Skeletal muscle satellite cell (primary cell): ENCODE results near the gene FNDC8.
"Not testable (repeated sequence)": the region's sequence is repeated elsewhere in the genome, so short reads cannot be mapped to it uniquely, and the experiment has no call there.

Source experiments
- H3K27me3 ChIP-seq: 2 replicates; pipeline ENCODE4 v1.7.0; 2013; ENCODE audit warnings: low read length; ENCODE audit not compliant: control insufficient read depth, insufficient read depth
- H3K36me3 ChIP-seq: 2 replicates; pipeline ENCODE4 v1.7.0; 2013; ENCODE audit warnings: mild to moderate bottlenecking, control low read depth, low read length; ENCODE audit not compliant: insufficient read depth
- H3K4me1 ChIP-seq: 2 replicates; pipeline ENCODE4 v1.7.0; 2013; ENCODE audit warnings: low read length; ENCODE audit not compliant: control insufficient read depth, insufficient read depth
- H3K4me2 ChIP-seq: 2 replicates; pipeline ENCODE4 v1.7.0; 2013; ENCODE audit warnings: mild to moderate bottlenecking, low read length
- H3K4me3 ChIP-seq: 2 replicates; pipeline ENCODE4 v1.7.0; 2013; ENCODE audit warnings: low read length
- H3K9ac ChIP-seq: 2 replicates; pipeline ENCODE4 v1.7.0; 2013; ENCODE audit warnings: mild to moderate bottlenecking, low read depth, low read length, moderate library complexity
- H3K9me3 ChIP-seq: replicated peaks from 2 replicates; pipeline ENCODE4 v1.7.0; 2013; ENCODE audit warnings: mild to moderate bottlenecking, control low read depth, low read length

The FNDC8 gene

GRCh38 chr17:35099908-35100307 is 21.5 kb upstream of the FNDC8 start:
- peaks cover 4% of the 10 kb centered on the region for H3K4me1 ChIP-seq
- H3K4me3 ChIP-seq, result no peak overlapping the region
- H3K4me2 ChIP-seq, result no peak overlapping the region
- no peak overlapping the region for H3K9ac ChIP-seq
- H3K36me3 ChIP-seq, result peaks cover 40% of the 10 kb centered on the region
- no peaks in the 10 kb centered on the region for H3K27me3 ChIP-seq
- no peaks in the 10 kb centered on the region for H3K9me3 ChIP-seq

- Histone ChIP-seq H3K9ac (no peak overlapping the region), H3K9me3 (no peaks in the 10 kb centered on the region), H3K4me3 (no peak overlapping the region), H3K4me1 (no peaks in the 10 kb centered on the region), H3K4me2 (no peak overlapping the region), H3K36me3 (peaks cover 47% of the 10 kb centered on the region), H3K27me3 (no peaks in the 10 kb centered on the region)
Measured at GRCh38 chr17:35101036-35101435, 20.4 kb upstream of the FNDC8 start.

- no peaks in the 10 kb centered on the region for H3K27me3 ChIP-seq
- no peak overlapping the region for H3K4me2 ChIP-seq
- H3K4me3 ChIP-seq, result no peak overlapping the region
- no peaks in the 10 kb centered on the region for H3K9me3 ChIP-seq
- no peak overlapping the region for H3K9ac ChIP-seq
- H3K36me3 ChIP-seq, result peaks cover 54% of the 10 kb centered on the region
- no peaks in the 10 kb centered on the region for H3K4me1 ChIP-seq
Measured at GRCh38 chr17:35101725-35102124, 19.7 kb upstream of the FNDC8 start.

DNA sequence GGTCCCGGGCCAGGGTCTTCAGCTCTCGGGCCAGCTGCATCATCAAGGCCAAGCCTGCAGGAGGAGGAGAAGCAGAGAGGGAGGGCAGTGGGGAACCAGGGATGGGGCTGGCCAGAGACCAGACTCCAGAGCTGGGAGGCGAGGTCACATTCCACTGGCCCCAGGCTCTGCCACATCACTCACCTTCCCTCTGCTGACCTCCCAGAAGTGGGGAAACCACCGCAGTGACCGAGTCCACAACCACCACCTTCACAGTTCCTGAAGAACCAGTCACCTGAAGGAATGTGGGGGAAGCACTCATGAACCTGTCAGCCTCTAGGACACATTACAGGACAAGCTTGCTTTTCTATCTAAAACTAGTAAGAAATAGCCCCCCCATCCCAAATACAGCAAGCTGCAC is 18.1 kb upstream of the FNDC8 start:
- no peak overlapping the region for H3K4me3 ChIP-seq
- H3K36me3 ChIP-seq, result peaks cover 54% of the 10 kb centered on the region
- no peak overlapping the region for H3K4me2 ChIP-seq
- H3K27me3 ChIP-seq, result no peaks in the 10 kb centered on the region
- no peaks in the 10 kb centered on the region for H3K4me1 ChIP-seq
- H3K9me3 ChIP-seq, result no peaks in the 10 kb centered on the region
- H3K9ac ChIP-seq, result no peak overlapping the region

DNA sequence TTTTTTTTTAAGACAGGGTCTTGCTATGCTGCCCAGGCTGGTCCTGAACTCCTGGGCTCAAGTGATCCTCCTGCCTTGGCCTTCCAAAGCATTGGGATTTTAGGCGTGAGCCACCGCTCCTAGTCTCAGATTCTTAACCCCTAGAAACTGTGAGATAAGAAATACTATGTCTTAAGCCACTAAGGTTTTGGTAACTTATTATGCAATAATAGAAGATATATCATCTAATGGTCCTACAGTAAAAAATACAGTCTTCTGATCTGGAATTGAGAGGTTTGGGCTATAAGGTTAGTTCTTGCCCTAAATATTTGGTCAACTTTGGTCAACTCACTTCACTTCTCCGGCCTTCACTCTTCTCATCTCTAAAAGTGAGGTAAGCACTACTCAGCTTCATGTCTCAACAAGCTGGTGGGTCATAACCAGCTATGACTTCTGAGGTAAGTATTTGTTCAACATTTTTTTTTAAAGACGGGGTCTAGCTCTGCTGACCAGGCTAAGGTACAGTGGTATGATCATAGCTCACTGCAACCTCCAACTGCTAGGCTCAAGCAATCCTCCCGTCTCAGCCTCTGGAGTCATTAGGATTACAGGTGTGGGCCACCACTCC is 16.5 kb upstream of the FNDC8 start:
- Histone ChIP-seq H3K9me3 (no peaks in the 10 kb centered on the region), H3K4me1 (no peaks in the 10 kb centered on the region), H3K4me2 (no peak overlapping the region), H3K27me3 (no peaks in the 10 kb centered on the region), H3K36me3 (peaks cover 41% of the 10 kb centered on the region), H3K9ac (no peak overlapping the region), H3K4me3 (no peak overlapping the region)

DNA sequence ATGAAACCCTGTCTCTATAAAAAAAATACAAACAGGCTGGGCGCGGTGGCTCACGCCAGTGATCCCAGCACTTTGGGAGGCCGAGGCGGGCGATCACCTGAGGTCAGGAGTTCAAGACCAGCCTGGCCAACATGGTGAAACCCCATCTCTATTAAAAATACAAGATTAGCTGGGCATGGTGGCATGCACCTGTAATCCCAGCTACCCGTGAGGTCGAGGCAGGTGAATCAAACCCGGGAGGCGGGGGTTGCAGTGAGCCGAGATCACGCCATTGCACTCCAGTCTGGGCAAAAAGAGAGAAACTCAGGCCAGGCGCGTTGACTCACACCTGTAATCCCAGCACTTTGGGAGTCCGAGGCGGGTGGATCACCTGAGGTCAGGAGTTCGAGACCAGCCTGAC is 10.6 kb upstream of the FNDC8 start:
- H3K36me3 ChIP-seq, result peaks cover 15% of the 10 kb centered on the region
- not testable (repeated sequence) for H3K9ac ChIP-seq, H3K27me3 ChIP-seq, H3K4me3 ChIP-seq, H3K9me3 ChIP-seq, H3K4me2 ChIP-seq, H3K4me1 ChIP-seq

GRCh38 chr17:35116845-35117244 is 4.6 kb upstream of the FNDC8 start:
- H3K4me2 ChIP-seq, result no peak overlapping the region
- H3K4me3 ChIP-seq, result no peak overlapping the region
- peaks cover 18% of the 10 kb centered on the region for H3K4me1 ChIP-seq
- H3K27me3 ChIP-seq, result no peaks in the 10 kb centered on the region
- H3K9me3 ChIP-seq, result no peaks in the 10 kb centered on the region
- no peak overlapping the region for H3K9ac ChIP-seq
- peaks cover 6% of the 10 kb centered on the region for H3K36me3 ChIP-seq

DNA sequence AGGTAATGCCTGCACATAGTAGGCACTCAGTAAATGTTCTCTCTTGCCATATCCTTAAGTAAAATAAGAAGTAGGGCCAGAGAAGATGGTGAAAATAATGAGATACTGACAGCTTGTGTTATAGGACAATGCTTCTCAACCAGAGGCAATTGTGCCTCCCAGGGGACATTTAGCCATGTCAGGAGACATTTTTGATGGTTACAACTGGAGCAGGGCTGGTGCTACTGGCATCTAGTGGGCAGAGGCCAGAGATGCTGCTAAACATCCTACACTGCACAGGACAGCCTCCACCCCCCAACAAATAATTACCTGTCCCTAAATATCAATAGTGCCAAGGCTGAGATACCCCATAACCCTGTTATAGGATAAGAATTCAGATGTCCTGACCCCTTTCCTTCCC is 3.4 kb upstream of the FNDC8 start:
- Histone ChIP-seq H3K27me3 (no peaks in the 10 kb centered on the region), H3K4me3 (no peak overlapping the region), H3K36me3 (peaks cover 6% of the 10 kb centered on the region)

DNA sequence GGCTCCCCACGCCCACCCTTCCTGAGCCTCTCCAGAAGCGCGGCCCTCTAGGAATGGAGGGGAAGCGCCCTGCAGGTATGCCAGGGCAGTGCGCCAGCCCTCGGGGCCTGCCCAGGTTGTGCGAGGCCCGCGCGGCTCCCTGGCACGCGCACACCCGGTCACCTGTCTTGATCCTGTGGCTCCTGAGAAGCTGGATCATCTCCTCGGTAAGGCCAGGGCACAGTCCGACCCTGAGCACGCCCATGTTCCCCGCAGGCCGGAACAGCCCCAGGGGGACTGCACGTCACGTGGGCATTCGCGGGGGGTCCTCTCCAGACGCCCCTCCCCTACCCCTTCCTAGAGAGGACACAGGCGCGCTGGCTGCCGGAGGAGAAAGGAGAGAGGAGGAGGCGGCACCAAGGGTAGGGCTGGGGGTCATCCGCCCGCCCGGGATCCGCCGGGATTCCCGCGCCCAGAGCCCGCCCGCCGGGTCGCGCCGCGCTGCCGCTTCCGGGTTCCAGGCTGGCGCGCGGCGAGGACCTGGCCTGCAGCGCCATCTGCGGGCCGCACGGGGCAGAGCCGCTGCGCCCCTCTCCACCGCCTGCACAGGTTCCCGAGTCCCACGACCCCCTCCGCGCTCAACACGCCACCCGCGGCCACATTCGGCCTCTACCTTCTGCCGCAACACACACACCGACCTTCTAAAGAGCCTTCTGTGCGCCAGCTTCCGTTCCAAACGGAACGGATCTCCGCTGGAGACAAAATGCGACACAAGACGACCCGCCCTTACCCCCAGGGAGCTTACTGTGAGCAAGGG is 1.8 kb upstream of the FNDC8 start, which contains the start of gene RAD51D:
TSS of gene RAD51D (minus strand) at position 491 of the 796 bp plus-strand sequence. CDS start at position 244, 247 bp downstream.
- Histone ChIP-seq H3K36me3 (peaks cover 6% of the 10 kb centered on the region), H3K9me3 (no peaks in the 10 kb centered on the region), H3K4me2 (peak within 1 kb of the TSS; percentile 98), H3K4me3 (peak within 1 kb of the TSS; percentile 96), H3K9ac (peak within 1 kb of the TSS; percentile 96), H3K27me3 (no peaks in the 10 kb centered on the region), H3K4me1 (peaks cover 18% of the 10 kb centered on the region)

More for the DNA sequence above, 3.4 kb upstream of the FNDC8 start:
- Histone ChIP-seq H3K9ac (no peak overlapping the region), H3K4me1 (peaks cover 18% of the 10 kb centered on the region), H3K9me3 (no peaks in the 10 kb centered on the region), H3K4me2 (peak overlapping the region; percentile 98)

GRCh38 chr17:35127751-35128514 is 6.5 kb downstream of the FNDC8 start:
- no peak overlapping the region for H3K4me2 ChIP-seq
- peaks cover 28% of the 10 kb centered on the region for H3K36me3 ChIP-seq
- H3K4me3 ChIP-seq, result no peak overlapping the region
- no peaks in the 10 kb centered on the region for H3K27me3 ChIP-seq
- H3K9me3 ChIP-seq, result no peaks in the 10 kb centered on the region
- peaks cover 15% of the 10 kb centered on the region for H3K4me1 ChIP-seq
- no peak overlapping the region for H3K9ac ChIP-seq

- peaks cover 42% of the 10 kb centered on the region for H3K36me3 ChIP-seq
- no peak overlapping the region for H3K9ac ChIP-seq
- H3K4me1 ChIP-seq, result peaks cover 15% of the 10 kb centered on the region
- H3K4me3 ChIP-seq, result no peak overlapping the region
- no peaks in the 10 kb centered on the region for H3K9me3 ChIP-seq
- no peak overlapping the region for H3K4me2 ChIP-seq
- H3K27me3 ChIP-seq, result no peaks in the 10 kb centered on the region
Measured at GRCh38 chr17:35129154-35129972, 7.9 kb downstream of the FNDC8 start.
